ENCODE results near the gene UBE2E3.
"Not testable (repeated sequence)": the region's sequence is repeated elsewhere in the genome, so short reads cannot be mapped to it uniquely, and the experiment has no call there.

The UBE2E3 gene

GRCh38 chr2:180980106-180980942 lies at the start of gene UBE2E3:
Gene UBE2E3 (plus strand): TSS chr2:180980605. CDS start chr2:180982043, 1,438 bp downstream.
- DNase-seq = peak; percentile 85

GRCh38 chr2:180931841-180932240 lies 48.6 kb upstream of the UBE2E3 start:
- DNase-seq = no peak

GRCh38 chr2:180933332-180933731 lies 47.1 kb upstream of the UBE2E3 start:
- no peak for DNase-seq

GRCh38 chr2:180934911-180935310 lies 45.5 kb upstream of the UBE2E3 start:
- DNase-seq = no peak

- DNase-seq = not testable (repeated sequence)
Observed at GRCh38 chr2:180937480-180937879, 42.9 kb upstream of the UBE2E3 start.

GRCh38 chr2:180938451-180938850 lies 42.0 kb upstream of the UBE2E3 start:
- DNase-seq = no peak

GRCh38 chr2:180943275-180943674 lies 37.1 kb upstream of the UBE2E3 start:
- peak; percentile 15 for DNase-seq

- DNase-seq = no peak
Observed at GRCh38 chr2:180944372-180944771, 36.0 kb upstream of the UBE2E3 start.

- DNase-seq = peak; percentile 9
Observed at GRCh38 chr2:180947208-180947689, 33.2 kb upstream of the UBE2E3 start.

GRCh38 chr2:180949896-180950295 lies 30.5 kb upstream of the UBE2E3 start:
- DNase-seq = no peak

GRCh38 chr2:180952082-180952481 lies 28.3 kb upstream of the UBE2E3 start:
- no peak for DNase-seq

- DNase-seq = no peak
Observed at GRCh38 chr2:180952731-180953336, 27.6 kb upstream of the UBE2E3 start.

- DNase-seq = no peak
Observed at GRCh38 chr2:180953550-180953949, 26.9 kb upstream of the UBE2E3 start.

GRCh38 chr2:180955101-180955500 lies 25.3 kb upstream of the UBE2E3 start:
- no peak for DNase-seq

- DNase-seq = no peak
Observed at GRCh38 chr2:180959787-180960186, 20.6 kb upstream of the UBE2E3 start.

GRCh38 chr2:180960982-180961381 lies 19.4 kb upstream of the UBE2E3 start:
- DNase-seq = no peak

GRCh38 chr2:180962727-180963314 lies 17.6 kb upstream of the UBE2E3 start:
- DNase-seq = no peak

- no peak for DNase-seq
Observed at GRCh38 chr2:180966378-180966777, 14.0 kb upstream of the UBE2E3 start.

GRCh38 chr2:180969124-180969523 lies 11.3 kb upstream of the UBE2E3 start:
- DNase-seq = no peak

GRCh38 chr2:180970016-180970415 lies 10.4 kb upstream of the UBE2E3 start:
- DNase-seq = peak; percentile 35

- no peak for DNase-seq
Observed at GRCh38 chr2:180971811-180972210, 8.6 kb upstream of the UBE2E3 start.

- DNase-seq = no peak
Observed at GRCh38 chr2:180975585-180975984, 4.8 kb upstream of the UBE2E3 start.

GRCh38 chr2:180978903-180979748 lies 1.3 kb upstream of the UBE2E3 start:
- DNase-seq = no peak

Data from NCI-H82 (cell line).